Measurements from ENCODE around the gene LAMA5.

- TF ChIP-seq POLR2A (IDR thresholded peaks at IDR 0.05) (no peak), CTCF (IDR thresholded peaks at IDR 0.05 in 4 of 5, conservative IDR thresholded peaks at IDR 0.05 in 1 of 5) (no peak)
These were observed 42.9 kb downstream of the LAMA5 start for GRCh38 chr20:62323980-62324906.

Data from gastrocnemius medialis (tissue), 4 donors.